NCI-H345 (cell line): Measurements from ENCODE around the gene HAVCR1.
"Not testable (repeated sequence)": the region's sequence is repeated elsewhere in the genome, so short reads cannot be mapped to it uniquely, and the experiment has no call there.

Experiments
- DNase-seq: peaks from one replicate; lab custom pipeline; 2025; lab: John Stamatoyannopoulos, UW

The HAVCR1 gene

GRCh38 chr5:157049605-157050004, 9.3 kb downstream of the HAVCR1 start:
- no peak for DNase-seq

GRCh38 chr5:157047898-157048297, 11.0 kb downstream of the HAVCR1 start:
- no peak for DNase-seq

GRCh38 chr5:157047016-157047415, 11.9 kb downstream of the HAVCR1 start:
- DNase-seq = not testable (repeated sequence)

- DNase-seq = no peak
These were observed 12.9 kb downstream of the HAVCR1 start for GRCh38 chr5:157046041-157046440.

- DNase-seq = no peak
These were observed 13.3 kb downstream of the HAVCR1 start for GRCh38 chr5:157045601-157046000.

GRCh38 chr5:157038568-157039187, 20.2 kb downstream of the HAVCR1 start:
- no peak for DNase-seq

GRCh38 chr5:157034106-157035072, 24.5 kb downstream of the HAVCR1 start:
- not testable (repeated sequence) for DNase-seq

GRCh38 chr5:157033071-157033583, 25.8 kb downstream of the HAVCR1 start:
- DNase-seq = no peak

- no peak for DNase-seq
These were observed 28.2 kb downstream of the HAVCR1 start for GRCh38 chr5:157030692-157031091.

GRCh38 chr5:157029457-157029856, 29.5 kb downstream of the HAVCR1 start:
- DNase-seq = no peak

GRCh38 chr5:157027663-157028062, 31.3 kb downstream of the HAVCR1 start:
- not testable (repeated sequence) for DNase-seq

- peak; percentile 17 for DNase-seq
These were observed 32.0 kb downstream of the HAVCR1 start for GRCh38 chr5:157026789-157027424.

GRCh38 chr5:157025093-157025698, 33.7 kb downstream of the HAVCR1 start:
- DNase-seq = no peak

- DNase-seq = no peak
These were observed 34.5 kb downstream of the HAVCR1 start for GRCh38 chr5:157024208-157024959.

GRCh38 chr5:157022024-157022423, 36.9 kb downstream of the HAVCR1 start:
- DNase-seq = no peak

GRCh38 chr5:157020511-157021222, 38.2 kb downstream of the HAVCR1 start:
- DNase-seq = no peak

GRCh38 chr5:157020002-157020401, 38.9 kb downstream of the HAVCR1 start:
- DNase-seq = no peak

GRCh38 chr5:157014143-157014542, 44.8 kb downstream of the HAVCR1 start:
- not testable (repeated sequence) for DNase-seq

- no peak for DNase-seq
These were observed 52.7 kb downstream of the HAVCR1 start for GRCh38 chr5:157006262-157006661.

- DNase-seq = no peak
These were observed 53.9 kb downstream of the HAVCR1 start for GRCh38 chr5:157004893-157005551.
